K562 (cell line): Measurements from ENCODE around the gene PTGR3. TPM values are rescaled to one million over a fixed set of nuclear protein-coding genes. Genes with fewer than 3 reads are reported as not detected.

Experiments
- ATAC-seq: fragments of 200-7000 bp; cut with Tn5 transposase; 3 replicates; pipeline ENCODE4 v1.9.1; 2020; ENCODE audit warnings: moderate library complexity
- BruUV-seq: library from RNA; stranded (reverse); fragments of 400-500 nt; replicated peaks from 2 replicates; lab custom pipeline; 2021; lab: Mats Ljungman, UMichigan
- CTCF ChIA-PET: fragments of 300-600 bp; formaldehyde crosslinking; extraction: SDS; loops from one replicate; lab custom pipeline; 2021; ENCODE audit warnings: low intra/inter-chr PET ratio; lab: Yijun Ruan, JAX
- POLR2A ChIA-PET: fragments of 300-600, 350-650 bp; sonication (Branson Sonifier 250); formaldehyde crosslinking; extraction: SDS; loops from one replicate; lab custom pipeline; 2021; ENCODE audit warnings: antibody characterized with exemption, inconsistent platforms; lab: Yijun Ruan, JAX
- DNase-seq, 4 experiments: peaks; one replicate each; pipeline versions ENCODE4 v3.0.0 to v3.0.0-alpha.2; 2011 to 2018; ENCODE audit warnings: low spot score in 3 of 4, mixed read lengths in 3 of 4; ENCODE audit errors: extremely low read depth in 1 of 4
- FAIRE-seq: peaks from 2 replicates; lab custom pipeline; 2011; peaks lifted over from hg19 to GRCh38; lab: Jason Lieb, UNC
- H2AFZ ChIP-seq: 2 replicates; pipeline ENCODE4 v1.6.0; 2011; ENCODE audit warnings: low read depth, low read length, control low read depth, inconsistent platforms
- H3K27ac ChIP-seq: fragments of 200-600 bp; 3 replicates; pipeline ENCODE4 v1.8.0; 2011; ENCODE audit warnings: low read depth, mild to moderate bottlenecking, control low read depth, inconsistent platforms, low read length, moderate library complexity, mixed read lengths; ENCODE audit errors: extremely low read depth
- H3K27me3 ChIP-seq, 2 experiments: fragments of 300-600 bp in 1 of 2; 2 replicates in 1 of 2; 3 replicates in 1 of 2; pipeline versions ENCODE4 v1.6.0 to v1.8.0; 2011; ENCODE audit warnings: inconsistent platforms in 2 of 2, low read length in 2 of 2, mild to moderate bottlenecking in 1 of 2, mixed read lengths in 1 of 2, moderate library complexity in 1 of 2; ENCODE audit not compliant: control insufficient read depth in 2 of 2, insufficient read depth in 2 of 2
- H3K36me3 ChIP-seq: fragments of 300-600 bp; 3 replicates; pipeline ENCODE4 v1.8.0; 2011; ENCODE audit warnings: mild to moderate bottlenecking, low read length, inconsistent platforms; ENCODE audit not compliant: control insufficient read depth, insufficient read depth
- H3K4me1 ChIP-seq, 2 experiments: fragments of 200-600 bp in 1 of 2; replicated peaks in 1 of 2; 2 replicates in 1 of 2; 3 replicates in 1 of 2; pipeline versions ENCODE4 v1.5.1 to v1.8.0; 2011; ENCODE audit warnings: inconsistent platforms in 2 of 2, low read length in 2 of 2, mild to moderate bottlenecking in 1 of 2, mixed read lengths in 1 of 2, moderate library complexity in 1 of 2; ENCODE audit not compliant: control insufficient read depth in 2 of 2, insufficient read depth in 2 of 2
- H3K4me2 ChIP-seq: 2 replicates; pipeline ENCODE4 v1.6.1; 2011; ENCODE audit warnings: low read length, control low read depth, inconsistent platforms, mixed read lengths; ENCODE audit not compliant: insufficient read depth
- H3K4me3 ChIP-seq: fragments of 200-600 bp; sonication (generic), shearing (Covaris generic); 2 replicates; pipeline ENCODE4 v1.5.1; 2016; ENCODE audit warnings: control low read depth, inconsistent platforms
- H3K79me2 ChIP-seq: fragments of 200-600 bp; 3 replicates; pipeline ENCODE4 v1.8.0; 2011; ENCODE audit warnings: low read length, inconsistent platforms; ENCODE audit not compliant: control insufficient read depth, insufficient read depth
- H3K9ac ChIP-seq, 2 experiments: 2 replicates each; pipeline versions ENCODE4 v1.6.0 to v1.6.1; 2011; ENCODE audit warnings: low read depth in 2 of 2, low read length in 2 of 2, control low read depth in 1 of 2, inconsistent platforms in 1 of 2, mild to moderate bottlenecking in 1 of 2, mixed read lengths in 1 of 2; ENCODE audit not compliant: insufficient read depth in 1 of 2
- H3K9me1 ChIP-seq: one replicate; pipeline ENCODE4 v1.6.0; 2011; ENCODE audit warnings: inconsistent platforms, mild to moderate bottlenecking, low read length, moderate library complexity; ENCODE audit not compliant: control insufficient read depth, insufficient read depth
- H3K9me3 ChIP-seq: replicated peaks from 2 replicates; pipeline ENCODE4 v1.5.1; 2011; ENCODE audit warnings: low read depth, low read length, inconsistent platforms; ENCODE audit not compliant: control insufficient read depth, insufficient read depth
- H4K20me1 ChIP-seq: replicated peaks from 2 replicates; pipeline ENCODE4 v1.6.1; 2011; ENCODE audit warnings: low read length, inconsistent platforms, mixed read lengths; ENCODE audit not compliant: control insufficient read depth, insufficient read depth
- ESRRB ChIP-seq: fragments of 250-450 bp; sonication (Bioruptor Pico); IDR thresholded peaks from 2 replicates; pipeline ENCODE4 v1.5.0; 2020; ENCODE audit warnings: mild to moderate bottlenecking, moderate library complexity, borderline replicate concordance
- GATAD2B ChIP-seq: fragments of 450-650 bp; IDR thresholded peaks from 2 replicates; pipeline ENCODE4 v1.6.1; 2017; ENCODE audit warnings: mild to moderate bottlenecking, borderline replicate concordance
- GTF2A2 ChIP-seq: IDR thresholded peaks from 2 replicates; pipeline ENCODE4 v1.6.1; 2016; ENCODE audit warnings: mild to moderate bottlenecking, missing genetic modification characterization, missing compliant biosample characterization
- KAT2B ChIP-seq: IDR thresholded peaks from one replicate; pipeline ENCODE4 v1.6.1; 2012; ENCODE audit warnings: low read depth, mild to moderate bottlenecking, control low read depth, inconsistent platforms, low read length, moderate library complexity
- KAT8 ChIP-seq: fragments of 450-650 bp; IDR thresholded peaks from 2 replicates; pipeline ENCODE4 v1.6.1; 2016; ENCODE audit warnings: low read depth, mild to moderate bottlenecking
- MEF2A ChIP-seq: IDR thresholded peaks from 2 replicates; pipeline ENCODE4 v1.6.1; 2011; ENCODE audit warnings: low read depth, mild to moderate bottlenecking, low read length, moderate library complexity; ENCODE audit not compliant: control insufficient read depth
- NR2F6 ChIP-seq: fragments of 450-650 bp; formaldehyde crosslinking; IDR thresholded peaks from 2 replicates; pipeline ENCODE4 v1.4.0; 2020; ENCODE audit warnings: mild to moderate bottlenecking
- PHB ChIP-seq: fragments of 250-450 bp; sonication (Bioruptor Pico); IDR thresholded peaks from 2 replicates; pipeline ENCODE4 v1.5.0; 2021
- PKNOX1 ChIP-seq: fragments of 450-650 bp; IDR thresholded peaks from 2 replicates; pipeline ENCODE4 v1.6.1; 2016
- PRMT5 ChIP-seq: sonication (generic); formaldehyde crosslinking; IDR thresholded peaks from 2 replicates; pipeline ENCODE4 v1.5.0; 2020; ENCODE audit warnings: missing genetic modification reagents
- RCOR1 ChIP-seq, 2 experiments: IDR thresholded peaks; 2 replicates each; pipeline ENCODE4 v1.6.1; 2012; ENCODE audit warnings: low read depth in 2 of 2, low read length in 2 of 2, borderline replicate concordance in 1 of 2, improper control_type of control experiment in 1 of 2
- SNRNP70 ChIP-seq: fragments of 200-400 bp; formaldehyde crosslinking; optimal IDR thresholded peaks from 2 replicates; pipeline ENCODE3; 2017; ENCODE audit warnings: low read depth, low read length
- SUPT5H ChIP-seq: fragments of 450-650 bp; IDR thresholded peaks from 2 replicates; pipeline ENCODE4 v1.6.1; 2016
- ZNF124 ChIP-seq: sonication (generic); formaldehyde crosslinking; IDR thresholded peaks from 2 replicates; pipeline ENCODE4 v1.8.1; 2022; ENCODE audit warnings: missing genetic modification reagents
- ZNF133 ChIP-seq: fragments of 250-450 bp; sonication (Bioruptor Pico); IDR thresholded peaks from 2 replicates; pipeline ENCODE4 v1.4.0; 2020; ENCODE audit warnings: mild to moderate bottlenecking
- ZNF23 ChIP-seq: fragments of 250-450 bp; sonication (Bioruptor Pico); IDR thresholded peaks from 2 replicates; pipeline ENCODE4 v1.4.0; 2020; ENCODE audit warnings: mild to moderate bottlenecking
- ZNF232 ChIP-seq: sonication (generic); formaldehyde crosslinking; IDR thresholded peaks from 2 replicates; pipeline ENCODE4 v1.8.0; 2022; ENCODE audit warnings: mild to moderate bottlenecking, missing genetic modification reagents
- ZNF239 ChIP-seq: fragments of 250-450 bp; sonication (Bioruptor Pico); IDR thresholded peaks from 2 replicates; pipeline ENCODE4 v1.4.0; 2020; ENCODE audit warnings: mild to moderate bottlenecking
- ZNF316 ChIP-seq: fragments of 450-650 bp; IDR thresholded peaks from 2 replicates; pipeline ENCODE4 v1.6.1; 2016
- ZNF583 ChIP-seq: fragments of 250-450 bp; sonication (Bioruptor Pico); IDR thresholded peaks from 2 replicates; pipeline ENCODE4 v1.4.0; 2020
- WGBS: fragments of 100-300 bp; shearing (Covaris generic); methylation state at CpG from one replicate; pipeline ENCODE4 v1.1.6; 2016; ENCODE audit warnings: low coverage, mixed read lengths; ENCODE audit not compliant: insufficient coverage; ENCODE audit errors: missing lambda C conversion rate; 5-methylcytosine and 5-hydroxymethylcytosine counted together
- in situ Hi-C: fragments of 300-500 bp; cut with MboI; formaldehyde crosslinking; loops from 4 replicates; pipeline ENCODE4 v1.15.0; 2018; ENCODE audit warnings: inconsistent platforms, mixed read lengths
- intact Hi-C: fragments of 100-400 bp; cut with micrococcal nuclease; formaldehyde crosslinking; loops from 2 replicates; pipeline ENCODE4 v1.14.2; 2022
- polyA plus RNA-seq, 8 experiments: library from polyadenylated mRNA; depleted of rRNA in 4 of 8; stranded (reverse) in 5 of 8; unstranded in 3 of 8; fragments of >200 nt; fragmentation: Nextera tagmentation in 2 of 8; fragmentation: Illumina TruSeq in 1 of 8; extraction: Ambion mirVana in 2 of 8; extraction: Trizol in 1 of 8; gene quantifications; 2 replicates each; pipeline versions ENCODE4 v1.2.1 to v1.2.3, GENCODE V29; 2011 to 2014; ENCODE audit warnings: inconsistent platforms in 1 of 8, missing spikeins in 1 of 8
- total RNA-seq, 7 experiments: library from RNA; depleted of rRNA in 6 of 7; stranded (reverse); fragments of >200 nt in 6 of 7; fragmentation: Illumina TruSeq in 2 of 7; extraction: Trizol in 2 of 7; gene quantifications; 2 replicates each; pipeline versions ENCODE4 v1.2.1 to v1.2.3, GENCODE V29; 2011 to 2021; ENCODE audit warnings: low replicate concordance in 1 of 7

The PTGR3 gene
- total and polyA plus RNA-seq, 9 of the 15 experiments (the other 6 are each of a cell fraction or from before 2014, with no cell fraction given) = 4.1 to 32.3 (median 15.3) TPM

GRCh38 chr18:75205514-75206132, 3.3 kb downstream of the PTGR3 start (continued):
- TF ChIP-seq KAT2B = no peak
- TF ChIP-seq PKNOX1 = peak; percentile 22; the same call in 1 of the 2 replicates
- TF ChIP-seq ZNF23 (CRISPR knock-in tag) = no peak

- peak overlapping the region; percentile 18; the same call in 1 of the 2 replicates for H3K4me3 ChIP-seq
- no peak for TF ChIP-seq ZNF124 (CRISPR knock-in tag)
- no peak for TF ChIP-seq ZNF232
- TF ChIP-seq ZNF316 = no peak
- no peak for TF ChIP-seq KAT8
- TF ChIP-seq SNRNP70 = no peak
- no peak for TF ChIP-seq PRMT5 (CRISPR knock-in tag)
- no peak for TF ChIP-seq ESRRB (CRISPR knock-in tag)
- no peak for TF ChIP-seq GATAD2B
- no peak for TF ChIP-seq RCOR1 (IDR thresholded peaks at IDR 0.05; ENCODE audit: borderline replicate concordance in 1 of 2, low read depth in 2 of 2, low read length in 2 of 2)
- TF ChIP-seq ZNF239 (CRISPR knock-in tag) = no peak
- TF ChIP-seq PKNOX1 = no peak
- no peak for TF ChIP-seq NR2F6 (CRISPR knock-in tag)
- no peak for TF ChIP-seq PHB (CRISPR knock-in tag)
- TF ChIP-seq ZNF583 (CRISPR knock-in tag) = no peak
- no peak for TF ChIP-seq GTF2A2 (tag)
- no peak for TF ChIP-seq MEF2A
- no peak for TF ChIP-seq ZNF133
- TF ChIP-seq SUPT5H = no peak
- no peak for DNase-seq
Measured at GRCh38 chr18:75204732-75205513, 4.0 kb downstream of the PTGR3 start.

More at GRCh38 chr18:75204732-75205513, 4.0 kb downstream of the PTGR3 start:
- intact Hi-C loops = no loop called here
- no TSS peak for BruUV-seq
- 0 out of 4 replicates have a peak overlapping the region, but pooled peaks of 1 of the 2 experiments have one; percentile 7 for H3K9ac ChIP-seq
- FAIRE-seq (no peak), ATAC-seq (no peak)
- in situ Hi-C loops = no loop called here
- ChIA-PET CTCF (no interaction called here), POLR2A (interaction anchor here (0.6 kb wide), 1 partner anchor 228 kb away, joined by 4 read pairs; no protein-coding TSS in a partner anchor)
- H3K9me3 ChIP-seq = no peaks in the 10 kb centered on the region
- no peaks in the 10 kb centered on the region; the same call in 1 of the 2 replicates for H4K20me1 ChIP-seq
- peaks cover 3% of the 10 kb centered on the region for H3K9me1 ChIP-seq
- 90% methylated on average over 2 of the region's 75 CpGs for WGBS
- 0 out of 2 replicates have a peak overlapping the region, but pooled peaks have one; percentile 16 for H2AFZ ChIP-seq
- no peak overlapping the region for H3K4me2 ChIP-seq
- peaks cover 24% of the 10 kb centered on the region; the same call in 2 of the 3 replicates for H3K36me3 ChIP-seq
- H3K27ac ChIP-seq = peak overlapping the region; percentile 61; the same call in 1 of the 3 replicates
- peaks cover 68% of the 10 kb centered on the region for H3K79me2 ChIP-seq
- H3K27me3 ChIP-seq = no peaks in the 10 kb centered on the region
- H3K4me1 ChIP-seq = peaks cover 6 to 31% of the 10 kb centered on the region in 2 experiments; a peak in 4 of 5 replicates
